NOMO-1 (cell line): Measurements from ENCODE around the gene LRRC47.

Source experiments
- DNase-seq, 2 experiments: peaks; one replicate each; lab custom pipeline; 2025; ENCODE audit not compliant: unreplicated experiment in 2 of 2; lab: John Stamatoyannopoulos, UW

Gene LRRC47

DNA sequence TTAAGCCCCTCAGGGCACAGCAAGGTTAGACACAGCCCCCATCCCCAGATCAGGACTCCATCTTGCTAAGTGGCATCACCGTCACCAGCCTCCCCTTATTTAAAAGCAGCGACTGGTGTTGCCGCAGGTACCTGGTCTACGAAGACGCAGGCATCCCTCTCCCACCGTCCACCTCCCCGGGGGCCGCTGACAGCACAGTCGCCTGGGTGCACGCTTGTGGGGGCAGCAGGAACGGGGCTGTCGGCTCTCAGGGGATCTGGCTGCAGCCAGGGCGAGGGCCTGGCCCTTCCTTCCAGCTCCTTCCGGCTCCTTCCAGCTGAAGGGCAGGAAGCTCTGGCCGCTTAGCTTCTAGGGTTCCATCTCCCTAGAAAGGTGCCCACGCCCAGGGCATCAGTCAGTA, 61.7 kb downstream of the LRRC47 start:
- no peak for DNase-seq

DNA sequence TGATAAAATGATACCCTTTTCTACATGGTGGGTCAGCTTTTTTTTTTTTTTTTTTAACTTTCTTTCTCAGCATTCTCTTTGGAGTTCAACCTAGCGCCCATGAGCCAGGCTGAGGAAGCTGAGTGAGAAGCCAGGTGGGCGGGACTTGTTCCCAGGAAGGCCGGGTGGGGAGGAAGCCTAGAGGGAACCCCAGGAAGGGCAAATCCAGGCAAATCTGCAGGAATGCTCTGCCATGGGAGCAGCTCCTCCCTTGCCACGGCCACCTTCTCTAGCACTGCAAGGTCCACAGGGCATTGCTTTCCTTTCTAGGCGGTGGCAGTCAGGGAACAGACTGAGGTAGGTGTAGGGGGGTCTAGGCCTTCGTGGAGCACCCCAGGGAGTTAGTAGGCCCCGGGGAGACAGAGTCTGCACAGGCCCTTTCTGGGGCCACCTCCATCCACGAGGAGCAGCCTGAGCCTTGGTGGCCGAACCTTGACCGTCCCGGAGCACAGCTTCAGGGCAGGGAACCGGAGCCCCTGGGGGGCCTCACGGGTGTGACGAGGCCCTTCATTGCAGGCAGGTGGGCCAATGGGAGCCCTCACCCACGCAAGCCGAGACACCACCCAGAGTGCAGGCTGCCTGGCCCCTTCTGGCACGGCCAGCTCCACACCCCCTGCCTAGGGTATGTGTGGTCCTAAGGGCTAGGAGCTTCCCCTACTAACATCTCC, 62.3 kb downstream of the LRRC47 start:
- DNase-seq: no peak

DNA sequence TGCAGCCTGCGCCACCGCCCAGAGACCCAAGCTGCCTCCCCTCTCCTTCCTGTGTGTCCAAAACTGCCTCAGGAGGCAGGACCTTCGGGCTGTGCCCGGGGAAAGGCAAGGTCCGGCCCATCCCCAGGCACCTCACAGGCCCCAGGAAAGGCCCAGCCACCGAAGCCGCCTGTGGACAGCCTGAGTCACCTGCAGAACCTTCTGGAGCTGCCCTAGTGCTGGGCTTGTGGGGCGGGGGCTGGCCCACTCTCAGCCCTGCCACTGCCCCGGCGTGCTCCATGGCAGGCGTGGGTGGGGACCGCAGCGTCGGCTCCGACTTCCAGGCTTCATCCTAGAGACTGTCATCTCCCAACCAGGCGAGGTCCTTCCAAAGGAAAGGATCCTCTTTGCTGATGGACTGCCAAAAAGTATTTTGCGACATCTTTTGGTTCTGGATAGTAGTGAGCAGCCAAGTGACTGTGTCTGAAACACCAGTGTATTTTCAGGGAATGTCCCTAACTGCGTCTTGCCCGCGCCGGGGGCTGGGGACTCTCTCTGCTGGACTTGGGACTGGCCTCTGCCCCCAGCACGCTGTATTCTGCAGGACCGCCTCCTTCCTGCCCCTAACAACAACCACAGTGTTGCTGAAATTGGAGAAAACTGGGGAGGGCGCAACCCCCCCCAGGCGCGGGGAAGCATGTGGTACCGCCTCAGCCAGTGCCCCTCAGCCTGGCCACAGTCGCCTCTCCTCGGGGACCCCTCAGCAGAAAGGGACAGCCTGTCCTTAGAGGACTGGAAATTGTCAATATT, 63.0 kb downstream of the LRRC47 start:
- no peak for DNase-seq

DNA sequence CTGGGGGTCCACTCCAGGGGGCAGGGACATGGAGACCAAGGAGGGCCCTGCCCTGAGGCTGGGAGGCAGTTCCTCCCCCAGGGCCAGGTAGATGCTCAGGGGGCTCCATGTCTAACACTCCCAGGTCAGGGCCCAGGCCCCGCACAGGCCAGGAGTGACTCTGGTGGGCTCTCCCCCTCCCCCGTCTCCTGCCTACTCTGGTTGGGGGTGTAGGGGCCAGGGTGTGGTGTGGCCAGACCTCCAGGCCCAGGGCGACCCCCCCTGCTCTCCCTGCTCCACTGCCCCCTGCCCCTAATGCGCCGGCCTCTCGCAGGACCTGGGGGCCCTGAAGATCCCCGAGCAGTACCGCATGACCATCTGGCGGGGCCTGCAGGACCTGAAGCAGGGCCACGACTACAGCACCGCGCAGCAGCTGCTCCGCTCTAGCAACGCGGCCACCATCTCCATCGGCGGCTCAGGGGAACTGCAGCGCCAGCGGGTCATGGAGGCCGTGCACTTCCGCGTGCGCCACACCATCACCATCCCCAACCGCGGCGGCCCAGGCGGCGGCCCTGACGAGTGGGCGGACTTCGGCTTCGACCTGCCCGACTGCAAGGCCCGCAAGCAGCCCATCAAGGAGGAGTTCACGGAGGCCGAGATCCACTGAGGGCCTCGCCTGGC, 63.7 kb downstream of the LRRC47 start:
- DNase-seq: no peak

DNA sequence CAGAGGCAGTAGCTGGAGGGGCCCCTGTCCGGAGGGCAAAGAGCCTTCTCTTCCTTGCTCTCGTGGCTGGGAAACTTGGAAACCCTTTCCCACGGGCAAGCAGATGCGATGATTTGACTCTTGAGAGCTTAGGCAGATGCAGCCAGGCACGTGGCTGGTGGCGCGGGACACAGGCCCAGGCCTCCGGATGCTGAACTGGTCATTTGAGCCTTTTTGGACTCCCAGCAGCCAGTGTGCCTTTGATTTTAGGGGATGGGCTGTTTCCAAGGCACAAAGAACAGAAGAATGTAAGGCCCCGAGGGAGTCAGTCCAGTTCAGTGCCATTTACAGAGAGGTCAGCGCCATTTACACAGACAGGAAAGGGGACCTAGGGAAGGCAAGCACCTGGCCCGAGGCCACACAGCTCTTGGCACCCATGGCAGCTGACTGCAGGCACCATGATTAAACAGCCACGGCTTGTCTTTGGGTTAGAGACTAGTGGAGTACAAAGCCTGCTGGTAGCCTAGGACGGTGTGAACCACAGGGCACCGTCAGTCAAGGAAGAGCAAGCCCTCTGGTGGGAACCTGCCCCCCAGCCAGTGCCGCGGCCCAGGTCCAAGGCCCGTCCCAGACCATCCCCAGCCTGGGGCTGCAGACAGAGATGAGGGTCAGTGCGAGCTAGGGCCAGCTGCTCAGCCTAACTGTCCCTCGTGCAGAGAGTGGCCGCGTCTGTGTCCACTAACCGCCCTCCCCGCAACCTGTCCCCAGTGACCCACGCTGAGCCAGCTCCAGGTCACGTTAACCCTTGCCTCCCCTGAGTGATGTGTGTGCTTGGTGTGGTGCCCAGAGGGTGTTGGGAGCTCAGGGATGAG, 64.5 kb downstream of the LRRC47 start:
- no peak for DNase-seq

DNA sequence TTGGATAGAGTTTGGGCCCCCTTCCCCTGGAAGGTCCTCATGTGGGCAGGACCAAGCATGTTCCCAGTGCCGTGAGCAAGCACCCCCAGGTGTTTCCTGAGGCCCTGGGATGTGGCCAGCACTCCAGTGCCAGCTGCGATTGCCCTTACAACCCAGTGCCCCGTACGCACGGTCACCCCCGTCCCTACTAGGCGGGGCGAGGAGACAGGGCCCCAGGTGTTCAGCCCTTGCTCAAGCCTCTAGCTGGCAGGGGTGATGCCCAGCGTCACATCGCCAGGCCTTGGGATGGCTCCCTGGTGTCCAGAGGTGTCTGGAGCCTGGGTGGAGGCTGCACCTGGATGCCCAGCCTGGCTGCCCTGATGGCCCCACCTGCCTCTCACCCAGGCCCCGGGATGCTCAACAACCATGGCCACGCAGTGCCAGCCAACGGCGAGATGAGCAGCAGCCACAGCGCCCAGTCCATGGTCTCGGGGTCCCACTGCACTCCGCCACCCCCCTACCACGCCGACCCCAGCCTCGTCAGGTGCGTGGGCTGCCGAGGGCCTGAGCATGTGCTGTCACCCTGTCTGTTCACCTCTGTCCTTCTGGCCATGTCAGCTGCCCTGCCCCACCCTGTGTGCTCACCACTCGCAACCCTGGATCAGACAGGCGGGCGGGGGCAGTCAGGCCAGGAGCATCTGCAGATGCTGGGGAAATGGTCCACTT, 65.6 kb downstream of the LRRC47 start:
- DNase-seq: no peak

DNA sequence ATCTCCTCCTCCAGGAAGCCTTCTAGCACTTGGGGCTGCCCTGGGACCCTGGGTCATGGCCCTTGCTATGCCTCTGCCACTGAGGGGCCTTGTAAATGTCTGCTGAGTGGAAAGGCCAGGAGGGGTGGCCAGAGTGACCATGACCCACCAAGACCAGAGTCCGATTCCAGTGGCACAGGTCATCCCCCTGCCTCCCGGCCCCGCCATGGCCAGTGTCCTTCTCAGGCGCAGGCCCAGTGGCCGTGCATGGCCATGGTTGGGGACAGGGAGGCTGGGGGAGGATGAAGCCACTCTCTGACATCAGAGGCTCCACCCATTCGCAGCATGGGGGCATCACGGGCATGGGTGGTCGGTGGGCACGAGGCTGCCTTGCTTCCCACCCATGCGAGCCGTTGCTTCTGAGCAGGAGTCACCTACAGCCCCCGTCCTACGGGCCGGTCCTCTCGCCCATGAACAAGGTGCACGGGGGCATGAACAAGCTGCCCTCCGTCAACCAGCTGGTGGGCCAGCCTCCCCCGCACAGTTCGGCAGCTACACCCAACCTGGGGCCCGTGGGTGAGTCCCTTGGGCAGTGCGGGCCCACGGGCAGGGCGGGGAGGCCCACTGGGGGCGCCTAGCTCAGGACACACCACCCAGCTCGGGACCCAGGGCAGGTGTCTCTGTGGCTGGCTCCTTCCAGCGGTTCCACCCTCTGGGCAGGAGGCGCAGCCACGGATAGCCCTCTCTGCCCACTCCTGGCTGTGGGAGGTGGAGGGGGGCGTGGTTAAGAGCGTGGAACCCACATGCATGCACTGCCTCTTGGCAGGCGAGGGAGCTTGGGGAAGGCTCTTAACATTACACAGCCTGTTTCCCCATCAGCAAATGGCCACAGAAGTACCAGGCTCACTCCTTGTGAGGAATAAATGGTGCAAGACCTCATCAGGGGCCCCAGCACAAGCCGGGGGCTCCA, 66.4 kb downstream of the LRRC47 start:
- DNase-seq: no peak
